Activated T-helper 17 cell treated with anti-CD3 and anti-CD28 coated beads, Interleukin-2, amount 50 U/mL, for 72 hours (primary cell): ENCODE measurements around the gene TGOLN2. TPM values are rescaled to one million over a fixed set of nuclear protein-coding genes. Genes with fewer than 3 reads are reported as not detected.
A peak's percentile ranks its signal among the peaks of the same experiment; 100 is the strongest.

Experiments
- ATAC-seq: fragments of 150-1000 bp; cut with Tn5 transposase; replicated peaks from 2 replicates; pipeline ENCODE4 v1.10.0; 2021; ENCODE audit warnings: mild to moderate bottlenecking, moderate library complexity
- H3K27ac Mint-ChIP-seq: one replicate; pipeline ENCODE4 v1.8.0; 2022; ENCODE audit warnings: mixed read lengths
- H3K27me3 Mint-ChIP-seq: one replicate; pipeline ENCODE4 v1.8.0; 2022; ENCODE audit warnings: mixed read lengths
- H3K36me3 Mint-ChIP-seq: one replicate; pipeline ENCODE4 v1.8.0; 2022; ENCODE audit warnings: low read depth, mild to moderate bottlenecking, mixed read lengths
- H3K4me1 Mint-ChIP-seq: one replicate; pipeline ENCODE4 v1.8.0; 2022; ENCODE audit warnings: mixed read lengths
- H3K4me3 Mint-ChIP-seq: one replicate; pipeline ENCODE4 v1.8.0; 2022; ENCODE audit warnings: mild to moderate bottlenecking, mixed read lengths
- H3K9me3 Mint-ChIP-seq: one replicate; pipeline ENCODE4 v1.8.0; 2022; ENCODE audit warnings: mixed read lengths
- total RNA-seq, 2 donors: library from RNA; stranded (reverse); gene quantifications; one replicate each; pipeline ENCODE4 v1.2.3, GENCODE V29; 2022

Gene TGOLN2
- total RNA-seq, 2 donors from 2014 or later = 109 to 139 TPM

- no peak for ATAC-seq
- H3K4me3 Mint-ChIP-seq = no peak overlapping the region
- H3K4me1 Mint-ChIP-seq = peaks cover 8% of the 10 kb centered on the region
- H3K27ac Mint-ChIP-seq = no peak overlapping the region
- H3K36me3 Mint-ChIP-seq = no peaks in the 10 kb centered on the region
- H3K27me3 Mint-ChIP-seq = peaks cover 11% of the 10 kb centered on the region
- H3K9me3 Mint-ChIP-seq = no peaks in the 10 kb centered on the region
Observed at GRCh38 chr2:85303780-85304531, 23.8 kb downstream of the TGOLN2 start.

- no peaks in the 10 kb centered on the region for H3K9me3 Mint-ChIP-seq
- H3K4me3 Mint-ChIP-seq = no peak overlapping the region
- H3K4me1 Mint-ChIP-seq = no peaks in the 10 kb centered on the region
- H3K27ac Mint-ChIP-seq = no peak overlapping the region
- H3K27me3 Mint-ChIP-seq = peaks cover 11% of the 10 kb centered on the region
- no peaks in the 10 kb centered on the region for H3K36me3 Mint-ChIP-seq
- ATAC-seq = no peak
Observed at GRCh38 chr2:85302121-85302520, 25.7 kb downstream of the TGOLN2 start.

DNA sequence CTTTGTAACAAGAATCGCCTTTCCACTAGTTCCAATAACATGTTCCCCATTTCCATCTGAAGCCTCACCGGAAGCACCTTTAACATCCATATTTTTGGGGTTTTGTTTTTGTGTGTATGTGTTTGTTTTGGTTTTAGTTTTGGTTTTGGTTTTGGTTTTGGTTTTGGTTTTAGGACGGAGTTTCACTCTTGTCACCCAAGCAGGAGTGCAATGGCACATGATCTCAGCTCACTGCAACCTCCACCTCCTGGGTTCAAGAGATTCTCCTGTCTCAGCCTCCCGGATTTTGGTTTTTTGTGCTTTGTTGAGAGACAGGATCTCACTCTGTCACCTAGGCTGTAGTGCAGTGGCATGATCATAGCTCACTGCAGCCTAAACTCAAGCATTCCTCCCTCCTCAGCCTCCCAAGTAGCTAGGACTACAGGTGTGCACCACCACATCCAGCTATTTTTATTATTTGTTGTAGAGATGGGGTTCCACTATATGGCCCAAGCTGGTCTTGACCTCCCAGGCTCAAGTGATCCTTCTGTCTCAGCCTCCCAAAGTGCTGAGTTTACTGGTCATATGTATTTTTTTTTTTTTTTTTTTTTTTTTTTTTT lies 36.3 kb downstream of the TGOLN2 start:
- peak; percentile 64 for ATAC-seq
- H3K27ac Mint-ChIP-seq = peak overlapping the region; percentile 90
- H3K4me1 Mint-ChIP-seq = peaks cover 19% of the 10 kb centered on the region
- no peaks in the 10 kb centered on the region for H3K27me3 Mint-ChIP-seq
- peaks cover 6% of the 10 kb centered on the region for H3K36me3 Mint-ChIP-seq
- peak overlapping the region; percentile 64 for H3K4me3 Mint-ChIP-seq
- H3K9me3 Mint-ChIP-seq = no peaks in the 10 kb centered on the region

- Mint-ChIP-seq H3K4me1 (peaks cover 19% of the 10 kb centered on the region), H3K36me3 (peaks cover 6% of the 10 kb centered on the region), H3K27me3 (no peaks in the 10 kb centered on the region), H3K9me3 (no peaks in the 10 kb centered on the region), H3K4me3 (no peak overlapping the region), H3K27ac (no peak overlapping the region)
- no peak for ATAC-seq
Observed at GRCh38 chr2:85288244-85288725, 39.5 kb downstream of the TGOLN2 start.

DNA sequence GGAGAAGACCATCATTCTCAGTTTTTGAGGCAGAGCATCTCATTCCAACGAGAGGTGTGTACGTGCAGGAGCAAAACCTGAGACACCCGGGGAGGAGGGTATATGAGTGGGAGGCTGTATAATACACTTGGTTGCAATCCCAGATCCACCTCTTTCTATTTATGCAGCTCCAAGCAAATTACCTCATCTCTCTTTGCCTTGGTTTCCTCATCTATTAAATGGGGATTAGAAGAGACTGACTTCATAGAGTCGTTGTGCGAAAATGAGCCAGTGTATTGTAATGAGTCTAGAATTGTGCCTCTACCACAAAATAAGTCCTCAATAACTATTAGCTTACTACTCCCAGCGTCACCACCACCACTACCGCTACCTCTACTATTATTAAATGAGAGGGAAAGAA lies 40.1 kb downstream of the TGOLN2 start:
- no peaks in the 10 kb centered on the region for H3K27me3 Mint-ChIP-seq
- peaks cover 19% of the 10 kb centered on the region for H3K4me1 Mint-ChIP-seq
- no peaks in the 10 kb centered on the region for H3K9me3 Mint-ChIP-seq
- no peak for ATAC-seq
- H3K27ac Mint-ChIP-seq = no peak overlapping the region
- peaks cover 6% of the 10 kb centered on the region for H3K36me3 Mint-ChIP-seq
- no peak overlapping the region for H3K4me3 Mint-ChIP-seq

- no peaks in the 10 kb centered on the region for H3K27me3 Mint-ChIP-seq
- H3K4me3 Mint-ChIP-seq = peak overlapping the region; percentile 29
- H3K36me3 Mint-ChIP-seq = peaks cover 6% of the 10 kb centered on the region
Observed at GRCh38 chr2:85286918-85287317, 40.9 kb downstream of the TGOLN2 start.

DNA sequence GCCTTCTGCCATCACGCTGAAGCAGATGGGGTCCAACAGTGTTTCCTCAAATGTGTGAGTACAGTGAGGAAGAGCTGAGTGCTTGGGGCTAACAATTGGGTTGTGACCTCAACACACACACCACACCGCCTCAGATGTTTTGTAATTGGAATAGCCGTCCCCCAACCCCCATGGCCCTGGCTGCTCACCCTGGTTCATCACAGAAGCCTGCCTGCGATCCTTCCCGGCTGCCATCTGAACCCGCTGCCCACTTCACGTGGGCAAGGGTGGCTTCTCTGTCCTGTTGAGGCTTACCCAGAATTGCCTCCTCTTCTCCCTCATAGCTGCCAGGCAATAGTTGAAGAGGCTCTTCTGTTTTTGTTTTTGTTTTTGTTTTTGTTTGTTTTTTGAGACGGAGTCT lies 44.1 kb downstream of the TGOLN2 start:
- Mint-ChIP-seq H3K9me3 (no peaks in the 10 kb centered on the region), H3K36me3 (no peaks in the 10 kb centered on the region), H3K27ac (peak overlapping the region; percentile 29), H3K4me1 (peaks cover 4% of the 10 kb centered on the region), H3K27me3 (no peaks in the 10 kb centered on the region), H3K4me3 (no peak overlapping the region)
- no peak for ATAC-seq

More at GRCh38 chr2:85286918-85287317, 40.9 kb downstream of the TGOLN2 start:
- H3K27ac Mint-ChIP-seq = peak overlapping the region; percentile 23
- no peak for ATAC-seq
- peaks cover 19% of the 10 kb centered on the region for H3K4me1 Mint-ChIP-seq
- no peaks in the 10 kb centered on the region for H3K9me3 Mint-ChIP-seq

- H3K27me3 Mint-ChIP-seq = no peaks in the 10 kb centered on the region
Observed at GRCh38 chr2:85282914-85283313, 44.9 kb downstream of the TGOLN2 start.

GRCh38 chr2:85281553-85281952 lies 46.2 kb downstream of the TGOLN2 start:
- Mint-ChIP-seq H3K36me3 (no peaks in the 10 kb centered on the region), H3K9me3 (no peaks in the 10 kb centered on the region), H3K4me3 (no peak overlapping the region), H3K4me1 (no peaks in the 10 kb centered on the region), H3K27me3 (peaks cover 2% of the 10 kb centered on the region), H3K27ac (no peak overlapping the region)
- no peak for ATAC-seq

More at GRCh38 chr2:85282914-85283313, 44.9 kb downstream of the TGOLN2 start:
- Mint-ChIP-seq H3K4me3 (no peak overlapping the region), H3K9me3 (no peaks in the 10 kb centered on the region), H3K4me1 (peaks cover 4% of the 10 kb centered on the region), H3K36me3 (no peaks in the 10 kb centered on the region), H3K27ac (peak overlapping the region; percentile 29)
- ATAC-seq = no peak

DNA sequence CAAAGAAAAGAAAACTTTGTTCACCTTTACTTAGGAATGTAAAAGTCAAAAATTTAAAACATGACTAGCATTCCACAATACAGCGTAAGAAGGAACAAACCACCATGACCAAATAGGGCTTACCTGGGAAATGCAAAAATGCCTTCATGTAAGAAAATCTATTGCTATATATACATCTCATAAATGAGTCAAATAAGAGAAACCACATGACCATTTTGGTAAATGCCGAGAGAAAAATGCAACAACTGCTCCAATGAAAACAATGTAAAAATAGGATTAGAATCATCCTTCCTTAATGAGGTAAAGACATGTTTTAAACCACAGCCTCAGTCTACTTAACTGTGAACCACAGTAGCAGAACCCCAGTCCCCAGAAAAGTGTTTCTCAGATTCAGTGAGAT lies 49.4 kb downstream of the TGOLN2 start:
- no peak overlapping the region for H3K4me3 Mint-ChIP-seq
- H3K4me1 Mint-ChIP-seq = no peaks in the 10 kb centered on the region
- no peaks in the 10 kb centered on the region for H3K9me3 Mint-ChIP-seq
- H3K27me3 Mint-ChIP-seq = peaks cover 7% of the 10 kb centered on the region
- ATAC-seq = no peak
- no peak overlapping the region for H3K27ac Mint-ChIP-seq
- H3K36me3 Mint-ChIP-seq = no peaks in the 10 kb centered on the region

- H3K4me1 Mint-ChIP-seq = no peaks in the 10 kb centered on the region
- H3K4me3 Mint-ChIP-seq = no peak overlapping the region
- H3K9me3 Mint-ChIP-seq = no peaks in the 10 kb centered on the region
Observed at GRCh38 chr2:85277416-85278158, 50.2 kb downstream of the TGOLN2 start.

DNA sequence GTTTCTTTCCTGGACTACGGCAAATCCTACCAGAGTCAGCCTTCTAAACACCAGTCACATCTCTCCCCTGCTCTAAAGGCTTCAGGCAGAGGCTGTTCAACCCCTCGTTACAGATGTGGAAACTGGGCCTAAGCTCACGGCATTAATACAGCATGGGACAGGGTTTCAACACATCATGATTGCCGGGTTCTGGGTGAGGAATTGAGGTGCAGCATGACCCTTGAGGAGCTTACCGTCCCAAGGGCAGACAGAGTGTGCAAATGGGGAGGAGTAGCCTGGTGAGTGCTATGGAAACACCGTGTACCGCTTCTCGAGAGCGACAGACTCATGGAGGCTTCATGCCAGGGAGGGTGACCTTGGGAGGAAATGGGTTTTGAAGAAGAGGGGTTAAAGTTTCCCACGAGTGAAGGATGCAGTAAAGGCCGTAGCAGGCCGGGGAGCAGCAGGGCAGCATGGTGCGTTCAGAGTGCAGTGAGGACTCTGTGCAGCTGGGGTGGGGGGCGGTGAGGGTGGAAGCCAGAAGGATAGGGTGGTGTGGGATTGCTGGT lies 51.1 kb downstream of the TGOLN2 start:
- no peaks in the 10 kb centered on the region for H3K4me1 Mint-ChIP-seq
- no peak for ATAC-seq
- H3K4me3 Mint-ChIP-seq = no peak overlapping the region
- H3K27ac Mint-ChIP-seq = no peak overlapping the region
- H3K9me3 Mint-ChIP-seq = no peaks in the 10 kb centered on the region
- H3K27me3 Mint-ChIP-seq = peaks cover 13% of the 10 kb centered on the region
- no peaks in the 10 kb centered on the region for H3K36me3 Mint-ChIP-seq

More at GRCh38 chr2:85277416-85278158, 50.2 kb downstream of the TGOLN2 start:
- no peak for ATAC-seq
- no peaks in the 10 kb centered on the region for H3K36me3 Mint-ChIP-seq
- peaks cover 12% of the 10 kb centered on the region for H3K27me3 Mint-ChIP-seq
- no peak overlapping the region for H3K27ac Mint-ChIP-seq

GRCh38 chr2:85275984-85276540 lies 51.7 kb downstream of the TGOLN2 start:
- H3K9me3 Mint-ChIP-seq = no peaks in the 10 kb centered on the region
- H3K36me3 Mint-ChIP-seq = no peaks in the 10 kb centered on the region
- no peak for ATAC-seq
- no peaks in the 10 kb centered on the region for H3K4me1 Mint-ChIP-seq
- no peak overlapping the region for H3K27ac Mint-ChIP-seq
- peaks cover 13% of the 10 kb centered on the region for H3K27me3 Mint-ChIP-seq
- no peak overlapping the region for H3K4me3 Mint-ChIP-seq
